Measurements from ENCODE around the gene SLC26A2.

- no peak for TF ChIP-seq CTCF (IDR thresholded peaks at IDR 0.05)
- no peak for TF ChIP-seq POLR2A (IDR thresholded peaks at IDR 0.05)
Observed at GRCh38 chr5:150020249-150020648, 59.7 kb downstream of the SLC26A2 start.
